IPS-18c (cell line): ENCODE data around the gene PPP2R5C.
"Not testable (repeated sequence)": the region's sequence is repeated elsewhere in the genome, so short reads cannot be mapped to it uniquely, and the experiment has no call there.

Source experiments
- H3K4me3 ChIP-seq: 2 replicates; pipeline ENCODE4 v1.7.0; 2013; ENCODE audit warnings: low read depth, mild to moderate bottlenecking, low read length, moderate library complexity; ENCODE audit not compliant: insufficient read depth
- H3K9me3 ChIP-seq: one replicate; pipeline ENCODE4 v1.6.1; 2013; ENCODE audit warnings: mild to moderate bottlenecking, low read length, moderate library complexity; ENCODE audit not compliant: control insufficient read depth, insufficient read depth

Gene PPP2R5C

DNA sequence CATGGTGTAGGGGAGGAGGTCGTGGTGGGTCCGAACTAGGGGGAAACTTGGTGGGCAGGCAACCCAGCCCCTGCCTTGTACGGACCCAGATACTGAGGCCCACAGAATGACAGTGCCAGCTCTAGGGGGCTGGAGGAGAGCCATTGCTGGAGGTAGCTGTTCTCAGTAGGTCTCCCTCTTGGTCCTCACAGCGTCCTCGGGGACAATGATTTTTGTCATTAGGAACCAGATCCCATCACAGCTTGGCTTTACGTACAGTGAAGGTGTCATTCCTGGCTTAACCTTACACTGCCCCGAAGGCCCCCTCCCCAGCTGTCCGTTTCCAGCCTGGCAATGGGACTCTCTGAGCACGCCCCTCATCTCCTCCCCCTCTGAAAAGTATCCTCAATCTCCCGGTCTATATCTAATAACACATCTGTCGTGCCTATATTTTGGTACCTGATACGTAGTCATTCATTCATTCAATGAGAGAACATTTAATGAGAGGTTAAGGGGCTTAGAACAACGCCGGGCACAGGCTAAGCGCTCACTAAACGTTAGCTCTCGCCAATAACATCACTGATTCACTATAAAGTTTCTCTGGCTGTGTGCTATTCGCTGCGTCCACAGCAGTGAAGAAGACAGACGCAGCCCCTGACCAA, 202.3 kb downstream of the PPP2R5C start:
- H3K4me3 ChIP-seq: peak overlapping the region; percentile 41
- no peaks in the 10 kb centered on the region for H3K9me3 ChIP-seq

- H3K9me3 ChIP-seq: no peaks in the 10 kb centered on the region
- H3K4me3 ChIP-seq: peak within 1 kb of the TSS; percentile 98
These were observed 203.0 kb downstream of the PPP2R5C start, which contains the start of gene DYNC1H1 for GRCh38 chr14:101964297-101965180. TSS of gene DYNC1H1 (plus strand) at chr14:101964573. CDS start at chr14:101964692, 119 bp downstream.

GRCh38 chr14:101965181-101965544, 203.7 kb downstream of the PPP2R5C start:
- Histone ChIP-seq H3K4me3 (peak overlapping the region; percentile 98), H3K9me3 (no peaks in the 10 kb centered on the region)

DNA sequence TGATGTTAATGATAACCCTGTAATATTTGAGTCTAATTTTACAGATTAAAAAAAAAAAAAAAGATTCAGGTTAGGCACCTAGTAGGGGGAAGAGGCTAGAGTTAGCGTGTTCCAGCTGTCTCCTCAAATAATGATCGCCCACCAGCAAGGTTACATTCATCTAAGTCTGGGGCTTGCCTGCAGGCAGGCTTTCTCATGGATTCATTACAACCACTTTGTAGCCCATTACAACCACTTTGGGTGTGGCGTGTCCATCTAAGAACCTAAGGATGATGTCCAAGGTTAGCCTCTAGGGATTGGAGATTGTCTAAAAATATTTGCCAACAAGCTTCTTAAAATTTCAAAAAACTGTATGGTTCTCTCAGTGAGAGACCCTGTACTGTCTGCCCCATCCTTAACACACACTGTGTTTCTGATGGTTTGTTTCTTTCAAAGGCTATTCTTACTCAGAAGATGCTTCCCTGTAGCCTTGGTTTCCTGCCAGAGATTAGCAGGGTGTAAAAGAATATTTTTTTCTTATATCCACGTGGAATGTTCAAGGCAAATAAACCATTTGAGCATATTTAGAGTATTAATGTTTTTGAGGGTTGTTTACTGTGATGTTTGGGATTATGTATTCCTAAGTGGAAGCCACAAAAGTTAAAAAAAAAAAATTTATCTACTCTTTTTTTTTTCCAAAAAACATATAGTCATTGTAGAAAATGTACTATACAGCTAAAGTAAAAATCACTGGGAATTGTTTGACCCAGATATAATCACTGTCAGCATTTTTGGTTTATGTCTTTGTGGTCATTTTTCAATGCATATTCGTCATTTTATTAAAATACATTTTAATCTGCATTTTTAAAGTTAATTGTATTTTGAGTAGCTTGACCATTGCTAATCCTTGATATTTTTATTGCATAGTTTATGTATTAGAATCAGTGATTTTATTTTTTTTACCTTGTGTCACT, 204.5 kb downstream of the PPP2R5C start:
- H3K9me3 ChIP-seq: no peaks in the 10 kb centered on the region
- peak overlapping the region; percentile 98; the same call in 1 of the 2 replicates for H3K4me3 ChIP-seq

DNA sequence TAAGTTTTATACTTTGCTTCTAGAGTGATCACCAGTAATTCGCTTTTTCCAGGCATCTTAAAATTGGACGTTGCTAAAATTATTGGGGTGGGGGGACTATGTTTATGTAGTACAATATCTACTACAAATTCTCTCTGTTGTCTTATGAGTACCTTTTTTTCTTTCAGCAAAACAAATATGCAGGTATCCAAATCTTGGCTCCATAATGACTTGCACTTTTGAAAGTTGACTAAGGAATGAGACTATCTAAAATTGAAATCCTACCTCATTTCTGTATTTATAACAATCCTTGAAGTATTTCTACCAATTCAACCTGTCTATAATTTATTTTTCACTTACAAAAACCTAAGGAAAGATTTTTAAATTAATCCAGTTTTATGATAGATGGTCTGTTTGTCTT, 205.2 kb downstream of the PPP2R5C start:
- H3K4me3 ChIP-seq: no peak overlapping the region
- H3K9me3 ChIP-seq: no peaks in the 10 kb centered on the region

GRCh38 chr14:101968186-101968585, 206.7 kb downstream of the PPP2R5C start:
- no peaks in the 10 kb centered on the region for H3K9me3 ChIP-seq
- no peak overlapping the region for H3K4me3 ChIP-seq

- no peak overlapping the region for H3K4me3 ChIP-seq
These were observed 208.0 kb downstream of the PPP2R5C start for GRCh38 chr14:101969481-101969880.

GRCh38 chr14:101970830-101971400, 209.4 kb downstream of the PPP2R5C start:
- H3K9me3 ChIP-seq: no peaks in the 10 kb centered on the region
- no peak overlapping the region for H3K4me3 ChIP-seq

More at GRCh38 chr14:101969481-101969880, 208.0 kb downstream of the PPP2R5C start:
- no peaks in the 10 kb centered on the region for H3K9me3 ChIP-seq

DNA sequence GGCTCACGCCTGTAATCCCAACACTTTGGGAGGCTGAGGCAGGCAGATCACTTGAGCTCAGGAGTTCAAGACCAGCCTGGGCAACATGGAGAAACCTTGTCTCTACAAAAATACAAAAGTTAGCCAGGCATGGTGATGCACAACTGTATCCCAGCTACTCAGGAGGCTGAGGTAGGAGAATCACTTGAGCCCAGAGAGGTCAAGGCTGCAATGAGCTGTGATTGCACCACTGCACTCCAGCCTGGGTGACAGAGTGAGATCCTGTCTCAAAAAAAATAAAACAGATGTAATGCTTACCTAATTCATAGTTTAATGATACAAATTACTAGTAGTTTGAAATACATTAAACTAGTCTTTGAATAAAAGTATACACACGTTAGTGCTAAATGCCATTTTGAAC, 209.9 kb downstream of the PPP2R5C start:
- H3K9me3 ChIP-seq, H3K4me3 ChIP-seq: not testable (repeated sequence)

GRCh38 chr14:101972126-101972866, 210.8 kb downstream of the PPP2R5C start:
- H3K9me3 ChIP-seq: no peaks in the 10 kb centered on the region
- no peak overlapping the region for H3K4me3 ChIP-seq

DNA sequence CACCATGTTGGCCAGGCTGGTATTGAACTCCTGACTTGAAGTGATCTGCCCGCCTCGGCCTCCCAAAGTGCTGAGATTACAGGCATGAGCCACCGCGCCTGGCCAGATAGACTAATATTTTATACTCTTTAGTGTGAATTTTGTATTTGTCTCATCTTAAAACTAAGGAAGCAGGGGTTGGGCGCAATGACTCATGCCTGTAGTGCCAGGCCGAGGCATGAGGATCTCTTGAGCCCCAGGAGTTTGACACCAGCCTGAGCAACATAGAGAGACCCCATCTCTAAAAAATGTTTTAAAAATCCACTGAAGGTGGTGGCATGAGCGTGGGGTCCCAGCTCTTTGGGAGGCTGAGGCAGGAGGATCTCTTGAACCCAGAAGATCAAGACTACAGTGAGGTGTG, 211.8 kb downstream of the PPP2R5C start:
- Histone ChIP-seq H3K4me3 (no peak overlapping the region), H3K9me3 (no peaks in the 10 kb centered on the region)

GRCh38 chr14:101975231-101975630, 213.7 kb downstream of the PPP2R5C start:
- Histone ChIP-seq H3K9me3 (no peaks in the 10 kb centered on the region), H3K4me3 (no peak overlapping the region)
